Natural killer cell (primary cell): Measurements from ENCODE around the gene PAK6. TPM values are rescaled to one million over a fixed set of nuclear protein-coding genes. Genes with fewer than 3 reads are reported as not detected.
A peak's percentile ranks its signal among the peaks of the same experiment; 100 is the strongest.

Experiments used
- ATAC-seq, 3 donors: fragments of 150-1000 bp in 2 of 3; fragments of 200-7000 bp in 1 of 3; cut with Tn5 transposase; 1 replicate in 1 of 3; 2 replicates in 2 of 3; pipeline ENCODE4 v1.10.0; 2021; ENCODE audit warnings: mild to moderate bottlenecking in 2 of 3, moderate library complexity in 2 of 3
- DNase-seq, 2 donors: peaks; one replicate each; pipeline versions ENCODE4 v3.0.0 to v3.0.0-alpha.2; 2013 to 2021; ENCODE audit warnings: mixed read lengths in 1 of 2
- H3K27ac ChIP-seq: one replicate; pipeline ENCODE4 v1.5.1; 2013; ENCODE audit warnings: mild to moderate bottlenecking, low read length
- H3K27me3 ChIP-seq: one replicate; pipeline ENCODE4 v1.6.1; 2013; ENCODE audit warnings: low read length; ENCODE audit not compliant: control insufficient read depth, insufficient read depth
- H3K36me3 ChIP-seq: one replicate; pipeline ENCODE4 v1.6.1; 2013; ENCODE audit warnings: low read length; ENCODE audit not compliant: control insufficient read depth, insufficient read depth
- H3K4me1 ChIP-seq: one replicate; pipeline ENCODE4 v1.6.1; 2013; ENCODE audit warnings: low read length; ENCODE audit not compliant: control insufficient read depth, insufficient read depth
- H3K4me3 ChIP-seq: one replicate; pipeline ENCODE4 v1.5.1; 2013; ENCODE audit warnings: low read length
- H3K9me3 ChIP-seq: one replicate; pipeline ENCODE4 v1.6.1; 2013; ENCODE audit warnings: low read length; ENCODE audit not compliant: control insufficient read depth, insufficient read depth
- H3K27ac Mint-ChIP-seq, 2 donors: one replicate each; pipeline ENCODE4 v1.8.0; 2022; ENCODE audit warnings: mild to moderate bottlenecking in 2 of 2, mixed read lengths in 2 of 2, moderate library complexity in 1 of 2
- H3K27me3 Mint-ChIP-seq, 2 donors: one replicate each; pipeline ENCODE4 v1.8.0; 2022; ENCODE audit warnings: low read depth in 2 of 2, mixed read lengths in 2 of 2
- H3K36me3 Mint-ChIP-seq: one replicate; pipeline ENCODE4 v1.8.0; 2022; ENCODE audit warnings: mixed read lengths
- H3K4me1 Mint-ChIP-seq, 2 donors: one replicate each; pipeline ENCODE4 v1.8.0; 2022; ENCODE audit warnings: mixed read lengths in 2 of 2
- H3K4me3 Mint-ChIP-seq: one replicate; pipeline ENCODE4 v1.8.0; 2022; ENCODE audit warnings: mild to moderate bottlenecking, moderate library complexity, mixed read lengths
- H3K9me3 Mint-ChIP-seq, 2 donors: one replicate each; pipeline ENCODE4 v1.8.0; 2022; ENCODE audit warnings: mixed read lengths in 2 of 2
- CTCF ChIP-seq: fragments of 200-600 bp; IDR thresholded peaks from one replicate; pipeline ENCODE4 v1.8.0; 2022; ENCODE audit warnings: antibody characterized with exemption
- WGBS: methylation state at CpG from one replicate; pipeline ENCODE4 v1.1.7; 2013; ENCODE audit warnings: missing lambda C conversion rate; ENCODE audit not compliant: insufficient coverage; 5-methylcytosine and 5-hydroxymethylcytosine counted together
- intact Hi-C: fragments of 100-400 bp; cut with micrococcal nuclease; formaldehyde crosslinking; loops from one replicate; pipeline ENCODE4 v1.14.2; 2022
- total RNA-seq, 4 donors: library from RNA; stranded (reverse); fragments of 120-200 nt in 1 of 4; gene quantifications; one replicate each; pipeline versions ENCODE4 v1.2.3 to v1.2.4, GENCODE V29; 2013 to 2022

PAK6 gene
- total RNA-seq, 3 donors from 2014 or later (not counting 1 experiment from before 2014, with no cell fraction given) = 7.6 to 10.9 (median 7.9) TPM

- H3K36me3 ChIP-seq = no peaks in the 10 kb centered on the region
- Mint-ChIP-seq H3K4me1 (peaks cover 0 to 5% of the 10 kb centered on the region in 2 donors), H3K9me3 (no peaks in the 10 kb centered on the region), H3K27me3 (peaks cover 0 to 2% of the 10 kb centered on the region in 2 donors), H3K4me3 (no peak overlapping the region), H3K36me3 (no peaks in the 10 kb centered on the region), H3K27ac (no peak overlapping the region)
- intact Hi-C loops = loop anchor here (5.0 kb wide), 2 partner anchors 35 to 585 kb away; partner anchors contain the start of gene PAK6
- no peaks in the 10 kb centered on the region for H3K27me3 ChIP-seq
- ATAC-seq = no peak
- no peak for TF ChIP-seq CTCF
- DNase-seq = no peak
- H3K4me3 ChIP-seq = no peak overlapping the region
- no peak overlapping the region for H3K27ac ChIP-seq
- WGBS = 81% methylated on average over 20 of the region's 20 CpGs
- H3K9me3 ChIP-seq = no peaks in the 10 kb centered on the region
- H3K4me1 ChIP-seq = peaks cover 11% of the 10 kb centered on the region
These were observed 33.7 kb downstream of the PAK6 start for GRCh38 chr15:40272485-40273056.

GRCh38 chr15:40273428-40273827 is 34.6 kb downstream of the PAK6 start:
- 74% methylated on average over 9 of the region's 9 CpGs for WGBS
- intact Hi-C loops = loop anchor here (5.0 kb wide), 2 partner anchors 36 to 586 kb away; partner anchors contain the start of gene PAK6
- Mint-ChIP-seq H3K9me3 (no peaks in the 10 kb centered on the region), H3K27me3 (peaks cover 5 to 8% of the 10 kb centered on the region in 2 donors), H3K4me3 (no peak overlapping the region), H3K36me3 (no peaks in the 10 kb centered on the region), H3K4me1 (peaks cover 0 to 7% of the 10 kb centered on the region in 2 donors), H3K27ac (no peak overlapping the region)
- Histone ChIP-seq H3K4me3 (no peak overlapping the region), H3K4me1 (peaks cover 17% of the 10 kb centered on the region), H3K9me3 (no peaks in the 10 kb centered on the region), H3K36me3 (no peaks in the 10 kb centered on the region), H3K27me3 (peaks cover 2% of the 10 kb centered on the region), H3K27ac (no peak overlapping the region)
- ATAC-seq (no peak), DNase-seq (no peak)
- TF ChIP-seq CTCF = no peak

- WGBS = 57% methylated on average over 26 of the region's 26 CpGs
- ATAC-seq (peak; percentile 85 to 92 (median 88)), DNase-seq (peak; percentile 86 to 95)
- Histone ChIP-seq H3K4me1 (peaks cover 24% of the 10 kb centered on the region), H3K4me3 (no peak overlapping the region), H3K9me3 (no peaks in the 10 kb centered on the region), H3K36me3 (no peaks in the 10 kb centered on the region), H3K27me3 (peaks cover 8% of the 10 kb centered on the region), H3K27ac (no peak overlapping the region)
- Mint-ChIP-seq H3K4me1 (peaks cover 0 to 10% of the 10 kb centered on the region in 2 donors), H3K36me3 (no peaks in the 10 kb centered on the region), H3K4me3 (no peak overlapping the region), H3K9me3 (no peaks in the 10 kb centered on the region), H3K27ac (peak overlapping the region in 1 of 2 donors; percentile 45), H3K27me3 (peaks cover 11 to 17% of the 10 kb centered on the region in 2 donors)
- intact Hi-C loops = loop anchor here (1.0 to 5.0 kb wide), 5 partner anchors 37 to 587 kb away; partner anchors contain the start of gene PAK6
- TF ChIP-seq CTCF = peak; percentile 100
These were observed 35.7 kb downstream of the PAK6 start for GRCh38 chr15:40274350-40275274.
